ENCODE measurements around the gene TYW1. TPM values are rescaled to one million over a fixed set of nuclear protein-coding genes. Genes with fewer than 3 reads are reported as not detected.
A peak's percentile ranks its signal among the peaks of the same experiment; 100 is the strongest.
"Not testable (repeated sequence)": the region's sequence is repeated elsewhere in the genome, so short reads cannot be mapped to it uniquely, and the experiment has no call there.

TYW1 gene
- total and polyA plus RNA-seq, 9 donors: 13.2 to 16.3 (median 14.6) TPM

GRCh38 chr7:67066950-67067622 is 70.5 kb downstream of the TYW1 start:
- H3K27ac ChIP-seq (ENCODE audit: low read length); H3K4me1 ChIP-seq (ENCODE audit: control insufficient read depth, insufficient read depth, low read length); H3K9me3 ChIP-seq (replicated peaks; ENCODE audit: control insufficient read depth, low read depth, low read length); H3K27me3 ChIP-seq (ENCODE audit: control insufficient read depth, insufficient read depth, low read length); H3K36me3 ChIP-seq (ENCODE audit: control insufficient read depth, insufficient read depth, low read length); H3K4me3 ChIP-seq (ENCODE audit: low read length): not testable (repeated sequence)
- DNase-seq: peak; percentile 65
- WGBS (ENCODE audit: insufficient coverage): 100% methylated on average over 1 of the region's 9 CpGs

DNA sequence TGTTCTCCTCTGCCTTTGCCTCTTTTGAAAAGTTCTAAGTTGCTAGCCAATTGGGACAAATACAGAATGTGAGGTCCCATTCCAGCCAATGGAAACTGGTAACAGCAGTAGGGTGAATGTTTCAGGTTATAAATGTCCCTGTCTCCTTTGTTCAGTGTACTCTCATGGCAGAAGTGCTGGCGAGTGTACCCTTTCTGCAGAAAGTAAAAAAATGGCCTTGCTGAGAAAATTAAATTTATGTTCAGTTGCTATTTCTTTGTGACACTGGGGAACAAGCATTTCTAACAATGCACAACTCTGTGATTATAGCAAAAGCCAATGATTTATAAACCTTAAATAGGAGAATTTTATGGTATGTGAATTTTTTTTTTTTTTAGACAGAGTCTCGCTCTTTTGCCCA is 79.5 kb downstream of the TYW1 start:
- not testable (repeated sequence) for H3K27ac ChIP-seq (ENCODE audit: low read length); H3K36me3 ChIP-seq (ENCODE audit: control insufficient read depth, insufficient read depth, low read length); H3K4me1 ChIP-seq (ENCODE audit: control insufficient read depth, insufficient read depth, low read length); H3K4me3 ChIP-seq (ENCODE audit: low read length); DNase-seq; H3K27me3 ChIP-seq (ENCODE audit: control insufficient read depth, insufficient read depth, low read length)
- H3K9me3 ChIP-seq (replicated peaks; ENCODE audit: control insufficient read depth, low read depth, low read length): peaks cover 17% of the 10 kb centered on the region
- WGBS (ENCODE audit: insufficient coverage): 100% methylated on average over 1 of the region's 2 CpGs

DNA sequence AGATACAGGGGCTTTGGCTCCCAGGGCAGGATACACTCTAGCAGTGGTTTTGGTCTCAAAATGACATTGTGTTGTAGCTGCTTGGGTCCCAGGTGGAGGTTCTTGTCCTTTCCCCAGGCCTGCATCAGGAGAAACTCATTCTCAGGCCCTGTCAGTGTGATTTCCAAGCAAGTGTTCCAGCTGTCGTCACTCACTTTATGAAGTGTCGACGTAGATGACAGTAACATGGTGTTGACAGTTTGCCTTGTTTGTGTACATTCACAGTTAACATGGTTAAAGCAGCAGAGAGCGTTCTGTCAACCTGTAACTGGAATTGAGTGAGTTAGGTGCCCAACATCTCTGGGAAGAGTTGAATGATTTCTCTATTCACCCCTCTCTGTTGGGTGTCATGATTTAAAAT is 86.2 kb downstream of the TYW1 start:
- H3K27me3 ChIP-seq (ENCODE audit: control insufficient read depth, insufficient read depth, low read length); H3K27ac ChIP-seq (ENCODE audit: low read length); DNase-seq; H3K4me1 ChIP-seq (ENCODE audit: control insufficient read depth, insufficient read depth, low read length); H3K9me3 ChIP-seq (replicated peaks; ENCODE audit: control insufficient read depth, low read depth, low read length); H3K4me3 ChIP-seq (ENCODE audit: low read length); H3K36me3 ChIP-seq (ENCODE audit: control insufficient read depth, insufficient read depth, low read length): not testable (repeated sequence)
- 93% methylated on average over 3 of the region's 4 CpGs for WGBS (ENCODE audit: insufficient coverage)

GRCh38 chr7:67089261-67089660 is 92.6 kb downstream of the TYW1 start:
- not testable (repeated sequence) for H3K4me3 ChIP-seq (ENCODE audit: low read length); H3K27ac ChIP-seq (ENCODE audit: low read length); H3K27me3 ChIP-seq (ENCODE audit: control insufficient read depth, insufficient read depth, low read length); DNase-seq; H3K9me3 ChIP-seq (replicated peaks; ENCODE audit: control insufficient read depth, low read depth, low read length); H3K36me3 ChIP-seq (ENCODE audit: control insufficient read depth, insufficient read depth, low read length); H3K4me1 ChIP-seq (ENCODE audit: control insufficient read depth, insufficient read depth, low read length)
- WGBS (ENCODE audit: insufficient coverage): 100% methylated on average over 1 of the region's 10 CpGs

GRCh38 chr7:67091053-67091452 is 94.4 kb downstream of the TYW1 start:
- H3K27me3 ChIP-seq (ENCODE audit: control insufficient read depth, insufficient read depth, low read length); H3K9me3 ChIP-seq (replicated peaks; ENCODE audit: control insufficient read depth, low read depth, low read length); H3K4me3 ChIP-seq (ENCODE audit: low read length); H3K36me3 ChIP-seq (ENCODE audit: control insufficient read depth, insufficient read depth, low read length); DNase-seq; H3K4me1 ChIP-seq (ENCODE audit: control insufficient read depth, insufficient read depth, low read length); H3K27ac ChIP-seq (ENCODE audit: low read length): not testable (repeated sequence)
- no CpG with 5 or more reads among the region's 2 CpGs for WGBS (ENCODE audit: insufficient coverage)

DNA sequence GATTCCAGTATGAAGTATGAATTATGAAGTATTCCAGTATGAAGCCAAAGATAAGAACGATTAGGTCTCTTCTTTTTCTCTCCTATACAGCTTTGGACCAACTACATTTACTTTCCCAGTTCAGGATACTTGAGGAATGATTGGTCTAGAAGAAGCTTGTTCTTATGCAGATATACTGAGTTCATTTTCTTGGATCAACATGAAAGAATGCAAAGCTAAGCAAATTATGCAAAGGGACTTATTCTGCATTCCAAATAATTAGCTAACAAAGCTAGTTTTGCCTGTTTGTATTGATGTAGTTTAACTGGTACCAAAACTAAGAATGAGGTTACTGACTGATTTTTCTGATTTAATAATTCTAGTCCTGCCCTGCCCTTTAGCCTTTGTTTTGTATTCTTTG is 101.4 kb downstream of the TYW1 start:
- not testable (repeated sequence) for H3K27ac ChIP-seq (ENCODE audit: low read length); H3K27me3 ChIP-seq (ENCODE audit: control insufficient read depth, insufficient read depth, low read length); DNase-seq; H3K36me3 ChIP-seq (ENCODE audit: control insufficient read depth, insufficient read depth, low read length); H3K4me3 ChIP-seq (ENCODE audit: low read length); H3K4me1 ChIP-seq (ENCODE audit: control insufficient read depth, insufficient read depth, low read length); H3K9me3 ChIP-seq (replicated peaks; ENCODE audit: control insufficient read depth, low read depth, low read length)
- no CpG with 5 or more reads among the region's 1 CpG for WGBS (ENCODE audit: insufficient coverage)

GRCh38 chr7:67099406-67099805 is 102.8 kb downstream of the TYW1 start:
- H3K27me3 ChIP-seq (ENCODE audit: control insufficient read depth, insufficient read depth, low read length); H3K27ac ChIP-seq (ENCODE audit: low read length); H3K9me3 ChIP-seq (replicated peaks; ENCODE audit: control insufficient read depth, low read depth, low read length); H3K4me1 ChIP-seq (ENCODE audit: control insufficient read depth, insufficient read depth, low read length); H3K4me3 ChIP-seq (ENCODE audit: low read length); DNase-seq; H3K36me3 ChIP-seq (ENCODE audit: control insufficient read depth, insufficient read depth, low read length): not testable (repeated sequence)
- WGBS (ENCODE audit: insufficient coverage): no CpG with 5 or more reads among the region's 5 CpGs

DNA sequence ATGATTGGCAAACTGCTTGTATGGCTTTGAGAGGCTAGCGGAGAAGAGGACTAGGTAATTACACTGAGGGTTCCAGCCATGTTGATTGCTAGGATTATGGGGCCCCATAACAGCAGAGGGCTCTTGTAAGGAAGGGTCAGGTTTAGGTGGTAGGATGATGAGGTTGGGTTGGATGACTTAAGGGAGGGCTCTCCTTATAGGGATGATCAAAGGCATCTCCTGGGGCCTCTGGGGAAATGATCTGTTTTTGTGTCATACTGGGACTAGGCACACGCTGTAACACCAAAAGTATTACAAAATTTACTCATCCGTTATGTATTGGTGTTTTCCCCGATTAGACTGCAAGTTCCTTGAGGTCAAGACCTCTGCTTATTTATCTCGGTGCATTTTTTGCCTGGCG is 103.4 kb downstream of the TYW1 start:
- H3K4me1 ChIP-seq (ENCODE audit: control insufficient read depth, insufficient read depth, low read length); H3K4me3 ChIP-seq (ENCODE audit: low read length); H3K27ac ChIP-seq (ENCODE audit: low read length); DNase-seq; H3K36me3 ChIP-seq (ENCODE audit: control insufficient read depth, insufficient read depth, low read length); H3K9me3 ChIP-seq (replicated peaks; ENCODE audit: control insufficient read depth, low read depth, low read length); H3K27me3 ChIP-seq (ENCODE audit: control insufficient read depth, insufficient read depth, low read length): not testable (repeated sequence)
- WGBS (ENCODE audit: insufficient coverage): 95% methylated on average over 4 of the region's 6 CpGs

DNA sequence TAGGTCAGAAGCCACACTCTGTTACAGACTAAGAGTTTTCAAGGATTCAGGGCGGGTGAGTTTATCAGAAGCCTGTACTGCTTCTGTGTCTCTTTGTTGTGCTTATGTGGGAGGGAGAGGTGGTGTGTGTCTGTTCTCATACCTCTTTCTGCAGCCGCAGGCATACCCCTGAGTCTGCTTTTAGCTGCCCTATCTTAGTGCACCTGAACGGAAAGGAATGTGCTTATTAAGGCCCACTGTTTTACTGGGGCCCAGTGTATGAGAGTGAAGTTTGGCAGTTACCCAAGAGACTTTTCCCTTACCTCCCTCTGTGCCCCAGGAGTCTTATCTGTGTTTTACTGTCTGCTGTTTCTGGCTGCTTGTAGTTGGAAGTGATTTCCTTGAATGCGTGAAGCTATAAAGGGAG is 104.3 kb downstream of the TYW1 start:
- Histone ChIP-seq H3K27me3 (ENCODE audit: control insufficient read depth, insufficient read depth, low read length) (no peaks in the 10 kb centered on the region), H3K36me3 (ENCODE audit: control insufficient read depth, insufficient read depth, low read length) (no peaks in the 10 kb centered on the region), H3K9me3 (replicated peaks; ENCODE audit: control insufficient read depth, low read depth, low read length) (no peaks in the 10 kb centered on the region), H3K4me1 (ENCODE audit: control insufficient read depth, insufficient read depth, low read length) (no peaks in the 10 kb centered on the region), H3K27ac (ENCODE audit: low read length) (no peak overlapping the region), H3K4me3 (ENCODE audit: low read length) (no peak overlapping the region)
- DNase-seq: no peak
- 86% methylated on average over 2 of the region's 4 CpGs for WGBS (ENCODE audit: insufficient coverage)

- not testable (repeated sequence) for H3K27me3 ChIP-seq (ENCODE audit: control insufficient read depth, insufficient read depth, low read length); H3K27ac ChIP-seq (ENCODE audit: low read length); DNase-seq; H3K4me3 ChIP-seq (ENCODE audit: low read length); H3K9me3 ChIP-seq (replicated peaks; ENCODE audit: control insufficient read depth, low read depth, low read length); H3K4me1 ChIP-seq (ENCODE audit: control insufficient read depth, insufficient read depth, low read length); H3K36me3 ChIP-seq (ENCODE audit: control insufficient read depth, insufficient read depth, low read length)
- 70% methylated on average over 2 of the region's 4 CpGs for WGBS (ENCODE audit: insufficient coverage)
Measured at GRCh38 chr7:67104937-67105336, 108.3 kb downstream of the TYW1 start.

DNA sequence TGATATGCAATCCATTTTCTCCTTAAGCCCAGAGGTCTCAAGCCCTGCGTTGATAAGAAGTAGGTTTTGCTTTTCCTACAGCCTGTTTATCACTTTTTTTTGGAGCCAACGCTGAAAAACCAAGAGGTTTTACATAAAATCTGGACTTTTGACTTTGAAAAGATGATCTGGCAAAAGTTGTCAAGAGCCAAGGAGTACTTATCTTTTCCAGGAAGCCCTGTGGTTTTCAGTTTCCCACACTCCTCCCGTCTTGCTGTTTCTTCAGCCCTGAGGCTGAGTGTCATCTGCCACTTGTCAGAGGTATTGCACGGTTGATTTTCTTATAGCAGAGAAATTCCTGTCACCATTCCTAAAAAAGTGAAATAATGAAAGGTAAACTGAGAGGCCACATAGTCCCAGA is 108.7 kb downstream of the TYW1 start:
- H3K4me1 ChIP-seq (ENCODE audit: control insufficient read depth, insufficient read depth, low read length): no peaks in the 10 kb centered on the region
- no peak overlapping the region for H3K4me3 ChIP-seq (ENCODE audit: low read length)
- no peak overlapping the region for H3K27ac ChIP-seq (ENCODE audit: low read length)
- WGBS (ENCODE audit: insufficient coverage): 89% methylated on average over 1 of the region's 4 CpGs
- no peaks in the 10 kb centered on the region for H3K27me3 ChIP-seq (ENCODE audit: control insufficient read depth, insufficient read depth, low read length)
- no peaks in the 10 kb centered on the region for H3K36me3 ChIP-seq (ENCODE audit: control insufficient read depth, insufficient read depth, low read length)
- DNase-seq: no peak
- no peaks in the 10 kb centered on the region for H3K9me3 ChIP-seq (replicated peaks; ENCODE audit: control insufficient read depth, low read depth, low read length)

Data from muscle of leg (tissue), 11 donors.